DOHH2 (cell line): ENCODE data around the gene KDM6A.

Experiments used
- H3F3A ChIP-seq: fragments of 200-600 bp; sonication (generic), shearing (Covaris generic); 2 replicates; pipeline ENCODE4 v1.6.0; 2016; ENCODE audit warnings: antibody characterized with exemption, mild to moderate bottlenecking; ENCODE audit not compliant: control insufficient read depth, insufficient read depth
- H3K27ac ChIP-seq: fragments of 200-600 bp; sonication (generic); 2 replicates; pipeline ENCODE4 v1.5.1; 2014; ENCODE audit warnings: low read depth, mild to moderate bottlenecking, low read length, moderate library complexity
- H3K27me3 ChIP-seq: fragments of 200-600 bp; sonication (generic); 2 replicates; pipeline ENCODE4 v1.6.1; 2014; ENCODE audit warnings: mild to moderate bottlenecking, low read length, mixed read lengths; ENCODE audit not compliant: control insufficient read depth
- H3K36me3 ChIP-seq: fragments of 200-600 bp; sonication (generic); 2 replicates; pipeline ENCODE4 v1.6.1; 2014; ENCODE audit warnings: mild to moderate bottlenecking, low read length, moderate library complexity, mixed read lengths; ENCODE audit not compliant: control insufficient read depth
- H3K4me1 ChIP-seq: fragments of 200-600 bp; sonication (generic); 2 replicates; pipeline ENCODE4 v1.6.1; 2014; ENCODE audit warnings: mild to moderate bottlenecking, low read length, mixed read lengths; ENCODE audit not compliant: control insufficient read depth
- H3K4me2 ChIP-seq: fragments of 200-600 bp; sonication (generic); 2 replicates; pipeline ENCODE4 v1.6.0; 2014; ENCODE audit warnings: mild to moderate bottlenecking, low read length, moderate library complexity
- H3K4me3 ChIP-seq: fragments of 200-600 bp; sonication (generic); 2 replicates; pipeline ENCODE4 v1.5.1; 2014; ENCODE audit warnings: mild to moderate bottlenecking, low read length, mixed read lengths
- H3K79me2 ChIP-seq: fragments of 200-600 bp; sonication (generic); 2 replicates; pipeline ENCODE4 v1.6.1; 2014; ENCODE audit warnings: mild to moderate bottlenecking, low read length, mixed read lengths; ENCODE audit not compliant: control insufficient read depth
- H3K9me2 ChIP-seq: fragments of 200-600 bp; sonication (generic); replicated peaks from 2 replicates; pipeline ENCODE4 v1.6.1; 2014; ENCODE audit warnings: mild to moderate bottlenecking, low read length, mixed read lengths; ENCODE audit not compliant: control insufficient read depth
- H3K9me3 ChIP-seq: fragments of 200-600 bp; sonication (generic); 2 replicates; pipeline ENCODE4 v1.6.1; 2014; ENCODE audit warnings: antibody characterized with exemption, low read length, mixed read lengths; ENCODE audit not compliant: control insufficient read depth, insufficient read depth
- H4K20me1 ChIP-seq: fragments of 200-600 bp; sonication (generic); 2 replicates; pipeline ENCODE4 v1.6.0; 2014; ENCODE audit warnings: low read depth, mild to moderate bottlenecking, antibody characterized with exemption, low read length, moderate library complexity; ENCODE audit not compliant: control insufficient read depth, insufficient read depth
- CTCF ChIP-seq: fragments of 200-600 bp; sonication (generic); IDR thresholded peaks from one replicate; pipeline ENCODE4 v1.5.1; 2014; ENCODE audit warnings: antibody characterized with exemption, mild to moderate bottlenecking, low read depth, low read length; ENCODE audit not compliant: poor library complexity, severe bottlenecking
- EZH2phosphoT487 ChIP-seq: fragments of 200-600 bp; sonication (generic); IDR thresholded peaks from 2 replicates; pipeline ENCODE4 v1.6.1; 2017; ENCODE audit warnings: borderline replicate concordance, mild to moderate bottlenecking, antibody characterized with exemption, low read length, moderate library complexity, mixed read lengths

Gene KDM6A

GRCh38 chrX:44946771-44947170 is 73.8 kb downstream of the KDM6A start:
- Histone ChIP-seq H3K27ac (no peak overlapping the region), H3K4me1 (no peaks in the 10 kb centered on the region), H3F3A (no peaks in the 10 kb centered on the region), H3K9me2 (no peaks in the 10 kb centered on the region), H3K36me3 (no peaks in the 10 kb centered on the region), H3K9me3 (peaks cover 5% of the 10 kb centered on the region; the same call in 1 of the 2 replicates), H4K20me1 (no peaks in the 10 kb centered on the region), H3K27me3 (no peaks in the 10 kb centered on the region), H3K4me3 (no peak overlapping the region), H3K79me2 (peaks cover 96% of the 10 kb centered on the region), H3K4me2 (no peak overlapping the region)
- no peak for TF ChIP-seq EZH2phosphoT487
- no peak for TF ChIP-seq CTCF

DNA sequence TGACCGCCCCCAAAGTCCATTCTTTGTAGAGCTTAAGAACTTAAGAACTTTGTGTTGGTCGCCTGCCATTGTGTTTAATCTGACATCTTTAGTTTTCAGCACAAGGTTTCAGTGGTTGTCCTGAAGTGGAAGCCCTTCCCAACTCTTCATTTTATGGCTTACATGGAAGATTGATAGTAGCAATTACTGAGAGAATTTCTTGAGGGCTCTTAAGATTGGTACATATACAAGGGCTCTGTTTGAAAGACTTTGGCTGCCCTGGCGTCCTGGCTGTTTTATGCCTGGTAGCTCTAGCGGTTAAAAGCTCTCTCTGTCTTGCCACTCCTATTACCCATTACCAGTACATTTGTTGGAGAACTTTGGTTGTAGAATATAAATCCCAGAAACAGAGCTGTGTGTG is 75.0 kb downstream of the KDM6A start:
- TF ChIP-seq EZH2phosphoT487 (no peak), CTCF (no peak)
- Histone ChIP-seq H3K9me2 (no peaks in the 10 kb centered on the region), H3K27me3 (no peaks in the 10 kb centered on the region), H3F3A (no peaks in the 10 kb centered on the region), H3K9me3 (peaks cover 5% of the 10 kb centered on the region; the same call in 1 of the 2 replicates), H3K4me1 (no peaks in the 10 kb centered on the region), H3K79me2 (peaks cover 99% of the 10 kb centered on the region), H3K36me3 (no peaks in the 10 kb centered on the region), H3K27ac (no peak overlapping the region), H4K20me1 (no peaks in the 10 kb centered on the region), H3K4me2 (no peak overlapping the region), H3K4me3 (no peak overlapping the region)

DNA sequence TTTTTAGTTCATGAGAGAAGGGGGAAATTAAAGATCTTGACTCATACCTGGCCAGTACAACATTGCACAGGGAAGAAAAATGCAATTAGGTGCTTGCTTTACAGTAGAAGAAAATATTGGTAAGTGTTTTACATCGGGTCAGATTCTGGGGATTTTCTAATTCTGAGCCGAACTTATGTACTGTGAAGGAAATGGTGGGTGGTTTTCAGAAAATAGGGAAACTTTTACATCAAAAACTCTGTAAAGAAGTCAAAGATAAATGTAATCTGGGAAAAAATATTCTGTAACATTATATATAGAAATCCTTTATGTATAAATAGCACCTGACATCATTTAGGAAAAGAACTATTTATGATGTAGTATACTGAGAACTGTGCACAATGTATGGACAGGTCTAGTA is 75.4 kb downstream of the KDM6A start:
- H3K4me2 ChIP-seq, result no peak overlapping the region

More for the DNA sequence above, 75.4 kb downstream of the KDM6A start:
- no peaks in the 10 kb centered on the region for H3K9me2 ChIP-seq
- no peaks in the 10 kb centered on the region for H3F3A ChIP-seq
- H3K4me1 ChIP-seq, result no peaks in the 10 kb centered on the region
- no peak overlapping the region for H3K4me3 ChIP-seq
- no peaks in the 10 kb centered on the region for H4K20me1 ChIP-seq
- TF ChIP-seq EZH2phosphoT487, result no peak
- TF ChIP-seq CTCF, result no peak
- no peak overlapping the region for H3K27ac ChIP-seq
- no peaks in the 10 kb centered on the region for H3K27me3 ChIP-seq
- no peaks in the 10 kb centered on the region for H3K36me3 ChIP-seq
- peaks cover 99% of the 10 kb centered on the region for H3K79me2 ChIP-seq
- peaks cover 2% of the 10 kb centered on the region; the same call in 1 of the 2 replicates for H3K9me3 ChIP-seq
